Measurements from ENCODE around the gene TOX2.

DNA sequence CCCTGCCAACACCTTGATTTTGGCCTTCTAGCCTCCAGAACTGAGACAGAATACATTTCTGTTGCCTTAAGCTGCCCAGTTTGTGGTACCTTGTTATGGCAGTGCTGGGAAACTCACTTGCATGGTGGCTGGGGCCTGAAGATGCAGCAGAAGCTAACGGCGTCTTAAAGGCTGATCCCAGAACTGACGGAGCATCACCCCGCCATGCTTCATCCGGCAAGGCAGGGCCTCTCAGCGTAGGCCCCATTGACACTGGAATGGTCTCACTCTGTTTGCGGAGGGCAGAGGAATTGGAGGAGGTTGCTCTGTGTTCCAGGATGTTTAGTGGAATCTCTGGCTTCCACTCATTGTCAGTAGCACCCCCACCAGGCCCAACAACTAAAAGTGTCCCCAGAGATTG, 170.2 kb downstream of the TOX2 start:
- TF ChIP-seq, protein P1, sequence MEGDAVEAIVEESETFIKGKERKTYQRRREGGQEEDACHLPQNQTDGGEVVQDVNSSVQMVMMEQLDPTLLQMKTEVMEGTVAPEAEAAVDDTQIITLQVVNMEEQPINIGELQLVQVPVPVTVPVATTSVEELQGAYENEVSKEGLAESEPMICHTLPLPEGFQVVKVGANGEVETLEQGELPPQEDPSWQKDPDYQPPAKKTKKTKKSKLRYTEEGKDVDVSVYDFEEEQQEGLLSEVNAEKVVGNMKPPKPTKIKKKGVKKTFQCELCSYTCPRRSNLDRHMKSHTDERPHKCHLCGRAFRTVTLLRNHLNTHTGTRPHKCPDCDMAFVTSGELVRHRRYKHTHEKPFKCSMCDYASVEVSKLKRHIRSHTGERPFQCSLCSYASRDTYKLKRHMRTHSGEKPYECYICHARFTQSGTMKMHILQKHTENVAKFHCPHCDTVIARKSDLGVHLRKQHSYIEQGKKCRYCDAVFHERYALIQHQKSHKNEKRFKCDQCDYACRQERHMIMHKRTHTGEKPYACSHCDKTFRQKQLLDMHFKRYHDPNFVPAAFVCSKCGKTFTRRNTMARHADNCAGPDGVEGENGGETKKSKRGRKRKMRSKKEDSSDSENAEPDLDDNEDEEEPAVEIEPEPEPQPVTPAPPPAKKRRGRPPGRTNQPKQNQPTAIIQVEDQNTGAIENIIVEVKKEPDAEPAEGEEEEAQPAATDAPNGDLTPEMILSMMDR (IDR thresholded peaks at IDR 0.05 in 4 of 5, conservative IDR thresholded peaks at IDR 0.05 in 1 of 5), result no peak
- no peak for TF ChIP-seq POLR2A (IDR thresholded peaks at IDR 0.05)

Data from gastrocnemius medialis (tissue), 4 donors.